Measurements from ENCODE around the gene MED12. TPM values are rescaled to one million over a fixed set of nuclear protein-coding genes. Genes with fewer than 3 reads are reported as not detected.

The MED12 gene
- total and polyA plus RNA-seq, 2 donors from 2014 or later: 5.2 to 42.7 TPM

GRCh38 chrX:71128915-71129765 is 10.7 kb downstream of the MED12 start:
- FAIRE-seq (peak; percentile 86), DNase-seq (peak in 4 of 5 donors; percentile 60 to 74 (median 66))
- H3K4me1 ChIP-seq (ENCODE audit: control insufficient read depth in 2 of 3, insufficient read depth in 2 of 3, low read depth in 1 of 3, low read length in 3 of 3): no peaks in the 10 kb centered on the region
- H3K27me3 ChIP-seq (ENCODE audit: control insufficient read depth, insufficient read depth, low read length): no peaks in the 10 kb centered on the region
- H3K4me3 ChIP-seq (ENCODE audit: low read length in 3 of 3): no peak overlapping the region
- H3K9ac ChIP-seq (ENCODE audit: low read length in 3 of 3): no peak overlapping the region
- peaks cover 9 to 46% (median 23%) of the 10 kb centered on the region in 3 donors for H3K36me3 ChIP-seq (ENCODE audit: control insufficient read depth in 2 of 3, insufficient read depth in 3 of 3, low read length in 3 of 3)
- TF ChIP-seq CTCF (IDR thresholded peaks at IDR 0.05; ENCODE audit: borderline replicate concordance, extremely low read depth, insufficient read depth): peak; percentile 69
- H3K9me3 ChIP-seq (ENCODE audit: control insufficient read depth in 2 of 3, insufficient read depth in 1 of 3, low read length in 3 of 3): no peaks in the 10 kb centered on the region
- intact Hi-C loops (cut with DNase I): no loop called here
- H3K27ac ChIP-seq (ENCODE audit: low read depth in 2 of 2, low read length in 2 of 2): no peak overlapping the region

- Histone ChIP-seq H3K9me3 (ENCODE audit: control insufficient read depth in 2 of 3, insufficient read depth in 1 of 3, low read length in 3 of 3) (no peaks in the 10 kb centered on the region), H3K9ac (ENCODE audit: low read length in 3 of 3) (no peak overlapping the region), H3K4me3 (ENCODE audit: low read length in 3 of 3) (no peak overlapping the region), H3K36me3 (ENCODE audit: control insufficient read depth in 2 of 3, insufficient read depth in 3 of 3, low read length in 3 of 3) (peaks cover 9 to 41% (median 35%) of the 10 kb centered on the region in 3 donors), H3K4me1 (ENCODE audit: control insufficient read depth in 2 of 3, insufficient read depth in 2 of 3, low read depth in 1 of 3, low read length in 3 of 3) (no peaks in the 10 kb centered on the region), H3K27ac (ENCODE audit: low read depth in 2 of 2, low read length in 2 of 2) (no peak overlapping the region), H3K27me3 (ENCODE audit: control insufficient read depth, insufficient read depth, low read length) (no peaks in the 10 kb centered on the region)
- intact Hi-C loops (cut with DNase I): no loop called here
- DNase-seq (no peak), FAIRE-seq (no peak)
- TF ChIP-seq CTCF (IDR thresholded peaks at IDR 0.05; ENCODE audit: borderline replicate concordance, extremely low read depth, insufficient read depth): no peak
These were observed 13.1 kb downstream of the MED12 start for GRCh38 chrX:71131510-71131909.

GRCh38 chrX:71140440-71140839 is 22.0 kb downstream of the MED12 start:
- FAIRE-seq: no peak
- H3K27ac ChIP-seq (ENCODE audit: low read depth in 2 of 2, low read length in 2 of 2): no peak overlapping the region
- H3K4me3 ChIP-seq (ENCODE audit: low read length in 3 of 3): no peak overlapping the region
- peaks cover 0 to 7% (median 6%) of the 10 kb centered on the region in 3 donors for H3K36me3 ChIP-seq (ENCODE audit: control insufficient read depth in 2 of 3, insufficient read depth in 3 of 3, low read length in 3 of 3)
- no peak for TF ChIP-seq CTCF (IDR thresholded peaks at IDR 0.05; ENCODE audit: borderline replicate concordance, extremely low read depth, insufficient read depth)
- intact Hi-C loops (cut with DNase I): no loop called here
- no peaks in the 10 kb centered on the region for H3K27me3 ChIP-seq (ENCODE audit: control insufficient read depth, insufficient read depth, low read length)
- no peaks in the 10 kb centered on the region for H3K9me3 ChIP-seq (ENCODE audit: control insufficient read depth in 2 of 3, insufficient read depth in 1 of 3, low read length in 3 of 3)
- H3K4me1 ChIP-seq (ENCODE audit: control insufficient read depth in 2 of 3, insufficient read depth in 2 of 3, low read depth in 1 of 3, low read length in 3 of 3): peaks cover 0 to 1% (median 0%) of the 10 kb centered on the region in 3 donors
- DNase-seq: no peak
- H3K9ac ChIP-seq (ENCODE audit: low read length in 3 of 3): no peak overlapping the region

All from kidney (tissue), 14 donors.